ES-I3 (cell line): Measurements from ENCODE around the gene TSPAN12.

Source experiments
- H3K36me3 ChIP-seq: 2 replicates; pipeline ENCODE4 v1.6.1; 2013; ENCODE audit warnings: mild to moderate bottlenecking, low read length, control low read depth, moderate library complexity; ENCODE audit not compliant: insufficient read depth
- H3K4me1 ChIP-seq: 2 replicates; pipeline ENCODE4 v1.6.1; 2013; ENCODE audit warnings: mild to moderate bottlenecking, control low read depth, low read length; ENCODE audit not compliant: insufficient read depth
- H3K9ac ChIP-seq: 2 replicates; pipeline ENCODE4 v1.6.1; 2013; ENCODE audit warnings: low read depth, mild to moderate bottlenecking, low read length, moderate library complexity
- H3K9me3 ChIP-seq: 2 replicates; pipeline ENCODE4 v1.6.1; 2013; ENCODE audit warnings: mild to moderate bottlenecking, low read length, moderate library complexity; ENCODE audit not compliant: control insufficient read depth, insufficient read depth

The TSPAN12 gene

GRCh38 chr7:120862987-120863590 lies 5.1 kb upstream of the TSPAN12 start:
- Histone ChIP-seq H3K36me3 (no peaks in the 10 kb centered on the region), H3K9ac (no peak overlapping the region), H3K4me1 (no peaks in the 10 kb centered on the region), H3K9me3 (no peaks in the 10 kb centered on the region)

GRCh38 chr7:120860156-120860555 lies 2.2 kb upstream of the TSPAN12 start:
- Histone ChIP-seq H3K4me1 (no peaks in the 10 kb centered on the region), H3K36me3 (no peaks in the 10 kb centered on the region), H3K9ac (no peak overlapping the region), H3K9me3 (no peaks in the 10 kb centered on the region)

GRCh38 chr7:120859459-120859858 lies 1.5 kb upstream of the TSPAN12 start:
- H3K9ac ChIP-seq: no peak overlapping the region

GRCh38 chr7:120856621-120857352 lies 1.2 kb downstream of the TSPAN12 start:
- H3K9ac ChIP-seq: peak overlapping the region; percentile 62

More at GRCh38 chr7:120859459-120859858, 1.5 kb upstream of the TSPAN12 start:
- no peaks in the 10 kb centered on the region for H3K36me3 ChIP-seq
- H3K4me1 ChIP-seq: no peaks in the 10 kb centered on the region
- H3K9me3 ChIP-seq: no peaks in the 10 kb centered on the region

GRCh38 chr7:120856198-120856597 lies 1.7 kb downstream of the TSPAN12 start:
- Histone ChIP-seq H3K4me1 (no peaks in the 10 kb centered on the region; the same call in 1 of the 2 replicates), H3K9ac (peak overlapping the region; percentile 62; the same call in 1 of the 2 replicates), H3K9me3 (no peaks in the 10 kb centered on the region), H3K36me3 (no peaks in the 10 kb centered on the region)

More at GRCh38 chr7:120856621-120857352, 1.2 kb downstream of the TSPAN12 start:
- Histone ChIP-seq H3K9me3 (no peaks in the 10 kb centered on the region), H3K36me3 (no peaks in the 10 kb centered on the region), H3K4me1 (no peaks in the 10 kb centered on the region; the same call in 1 of the 2 replicates)

- Histone ChIP-seq H3K9ac (no peak overlapping the region), H3K36me3 (no peaks in the 10 kb centered on the region), H3K4me1 (no peaks in the 10 kb centered on the region; the same call in 1 of the 2 replicates), H3K9me3 (no peaks in the 10 kb centered on the region)
Observed at GRCh38 chr7:120852700-120853099, 5.2 kb downstream of the TSPAN12 start.

GRCh38 chr7:120843109-120843508 lies 14.8 kb downstream of the TSPAN12 start:
- Histone ChIP-seq H3K9me3 (peaks cover 3% of the 10 kb centered on the region; the same call in 1 of the 2 replicates), H3K9ac (no peak overlapping the region), H3K36me3 (no peaks in the 10 kb centered on the region), H3K4me1 (peaks cover 19% of the 10 kb centered on the region)

- H3K9ac ChIP-seq: no peak overlapping the region
- H3K36me3 ChIP-seq: no peaks in the 10 kb centered on the region
- H3K9me3 ChIP-seq: peaks cover 3% of the 10 kb centered on the region; the same call in 1 of the 2 replicates
- peaks cover 26% of the 10 kb centered on the region for H3K4me1 ChIP-seq
Observed at GRCh38 chr7:120842121-120842621, 15.8 kb downstream of the TSPAN12 start.

- Histone ChIP-seq H3K36me3 (no peaks in the 10 kb centered on the region), H3K9ac (no peak overlapping the region)
Observed at GRCh38 chr7:120841608-120842007, 16.3 kb downstream of the TSPAN12 start.

GRCh38 chr7:120838281-120838682 lies 19.7 kb downstream of the TSPAN12 start:
- H3K36me3 ChIP-seq: no peaks in the 10 kb centered on the region
- peaks cover 41% of the 10 kb centered on the region for H3K4me1 ChIP-seq
- H3K9me3 ChIP-seq: no peaks in the 10 kb centered on the region
- no peak overlapping the region for H3K9ac ChIP-seq

More at GRCh38 chr7:120841608-120842007, 16.3 kb downstream of the TSPAN12 start:
- H3K9me3 ChIP-seq: peaks cover 3% of the 10 kb centered on the region; the same call in 1 of the 2 replicates
- H3K4me1 ChIP-seq: peaks cover 30% of the 10 kb centered on the region

GRCh38 chr7:120837599-120837998 lies 20.3 kb downstream of the TSPAN12 start:
- Histone ChIP-seq H3K9me3 (no peaks in the 10 kb centered on the region), H3K36me3 (no peaks in the 10 kb centered on the region), H3K4me1 (peaks cover 41% of the 10 kb centered on the region), H3K9ac (no peak overlapping the region)

GRCh38 chr7:120836556-120837115 lies 21.3 kb downstream of the TSPAN12 start:
- no peaks in the 10 kb centered on the region for H3K9me3 ChIP-seq
- no peak overlapping the region for H3K9ac ChIP-seq
- no peaks in the 10 kb centered on the region for H3K36me3 ChIP-seq
- peaks cover 35% of the 10 kb centered on the region for H3K4me1 ChIP-seq

GRCh38 chr7:120834726-120835125 lies 23.2 kb downstream of the TSPAN12 start:
- H3K4me1 ChIP-seq: peaks cover 35% of the 10 kb centered on the region
- H3K9me3 ChIP-seq: no peaks in the 10 kb centered on the region
- no peaks in the 10 kb centered on the region for H3K36me3 ChIP-seq
- H3K9ac ChIP-seq: no peak overlapping the region

- H3K36me3 ChIP-seq: no peaks in the 10 kb centered on the region
Observed at GRCh38 chr7:120833546-120833945, 24.4 kb downstream of the TSPAN12 start.

More at GRCh38 chr7:120833546-120833945, 24.4 kb downstream of the TSPAN12 start:
- H3K9me3 ChIP-seq: no peaks in the 10 kb centered on the region
- H3K9ac ChIP-seq: no peak overlapping the region
- peaks cover 30% of the 10 kb centered on the region for H3K4me1 ChIP-seq
